Hepatocyte (in vitro differentiated cells): ENCODE measurements around the gene TBX18. TPM values are rescaled to one million over a fixed set of nuclear protein-coding genes. Genes with fewer than 3 reads are reported as not detected.

Experiments used
- DNase-seq: peaks from one replicate; pipeline ENCODE4 v3.0.0-alpha.2; 2016; ENCODE audit warnings: low spot score
- H2AFZ ChIP-seq: fragments of 200-600 bp; sonication (generic); 2 replicates; pipeline ENCODE4 v1.6.0; 2016; ENCODE audit warnings: antibody characterized with exemption, mild to moderate bottlenecking
- H3K27ac ChIP-seq: fragments of 200-600 bp; sonication (generic); 2 replicates; pipeline ENCODE4 v1.5.1; 2016; ENCODE audit warnings: mild to moderate bottlenecking
- H3K27me3 ChIP-seq: fragments of 200-600 bp; sonication (generic); 2 replicates; pipeline ENCODE4 v1.6.1; 2016
- H3K36me3 ChIP-seq: fragments of 200-600 bp; sonication (generic); replicated peaks from 2 replicates; pipeline ENCODE4 v1.5.1; 2016; ENCODE audit warnings: low read depth; ENCODE audit not compliant: insufficient read depth
- H3K4me1 ChIP-seq: fragments of 200-600 bp; sonication (generic); 2 replicates; pipeline ENCODE4 v1.5.1; 2016; ENCODE audit warnings: mild to moderate bottlenecking, moderate library complexity; ENCODE audit not compliant: insufficient read depth
- H3K4me2 ChIP-seq: fragments of 200-600 bp; sonication (generic); 2 replicates; pipeline ENCODE4 v1.6.0; 2016
- H3K4me3 ChIP-seq: fragments of 200-600 bp; sonication (generic); 2 replicates; pipeline ENCODE4 v1.5.1; 2016; ENCODE audit warnings: mild to moderate bottlenecking
- H3K79me2 ChIP-seq: fragments of 200-600 bp; sonication (generic); 2 replicates; pipeline ENCODE4 v1.6.0; 2017; ENCODE audit warnings: mild to moderate bottlenecking
- H3K9me2 ChIP-seq: fragments of 200-600 bp; sonication (generic); replicated peaks from 2 replicates; pipeline ENCODE4 v1.6.0; 2017; ENCODE audit warnings: mild to moderate bottlenecking; ENCODE audit not compliant: insufficient read depth
- H3K9me3 ChIP-seq: fragments of 200-600 bp; sonication (generic); 2 replicates; pipeline ENCODE4 v1.5.1; 2016; ENCODE audit warnings: low read depth, mild to moderate bottlenecking
- H4K20me1 ChIP-seq: fragments of 200-600 bp; sonication (generic); 2 replicates; pipeline ENCODE4 v1.6.0; 2016; ENCODE audit warnings: mild to moderate bottlenecking; ENCODE audit not compliant: insufficient read depth, poor library complexity, severe bottlenecking
- CTCF ChIP-seq: fragments of 200-600 bp; sonication (generic); IDR thresholded peaks from 2 replicates; pipeline ENCODE4 v1.5.1; 2016; ENCODE audit warnings: antibody characterized with exemption, mild to moderate bottlenecking; ENCODE audit not compliant: poor library complexity
- EZH2 ChIP-seq: fragments of 200-600 bp; sonication (generic); IDR thresholded peaks from 2 replicates; pipeline ENCODE4 v1.6.1; 2016; ENCODE audit warnings: antibody characterized with exemption, mild to moderate bottlenecking, borderline replicate concordance
- EZH2phosphoT487 ChIP-seq: fragments of 200-600 bp; sonication (generic); IDR thresholded peaks from one replicate; pipeline ENCODE4 v1.6.1; 2018; ENCODE audit warnings: antibody characterized with exemption, mild to moderate bottlenecking, low read depth, moderate library complexity; ENCODE audit not compliant: unreplicated experiment, severe bottlenecking
- WGBS: methylation state at CpG from one replicate; pipeline ENCODE4 v1.1.6; 2016; ENCODE audit warnings: low lambda C conversion rate; ENCODE audit errors: missing lambda C conversion rate; 5-methylcytosine and 5-hydroxymethylcytosine counted together
- polyA plus RNA-seq: library from polyadenylated mRNA; unstranded; fragments of >200 nt; fragmentation: Nextera tagmentation; extraction: Ambion mirVana; gene quantifications from 2 replicates; pipeline ENCODE4 v1.2.1, GENCODE V29; 2016
- total RNA-seq: library from RNA; depleted of rRNA; stranded (reverse); fragments of >200 nt; gene quantifications from 2 replicates; pipeline ENCODE4 v1.2.3, GENCODE V29; 2014

Gene TBX18
- total and polyA plus RNA-seq, 2 experiments from 2014 or later: 0.37 to 1.3 TPM

GRCh38 chr6:84771125-84771755 is 6.8 kb upstream of the TBX18 start:
- H2AFZ ChIP-seq: no peak overlapping the region
- H3K4me2 ChIP-seq: no peak overlapping the region
- no peaks in the 10 kb centered on the region for H3K9me2 ChIP-seq
- H3K4me1 ChIP-seq: peaks cover 23% of the 10 kb centered on the region
- TF ChIP-seq CTCF (no peak), EZH2 (no peak), EZH2phosphoT487 (no peak)
- H3K27me3 ChIP-seq: peaks cover 100% of the 10 kb centered on the region
- DNase-seq: no peak
- H3K36me3 ChIP-seq: no peaks in the 10 kb centered on the region
- H3K79me2 ChIP-seq: no peaks in the 10 kb centered on the region
- WGBS: 12% methylated on average over 6 of the region's 6 CpGs
- no peak overlapping the region for H3K27ac ChIP-seq
- H4K20me1 ChIP-seq: no peaks in the 10 kb centered on the region
- no peaks in the 10 kb centered on the region for H3K9me3 ChIP-seq
- no peak overlapping the region for H3K4me3 ChIP-seq

- Histone ChIP-seq H3K79me2 (no peaks in the 10 kb centered on the region), H4K20me1 (no peaks in the 10 kb centered on the region), H3K27ac (no peak overlapping the region), H3K4me1 (peaks cover 23% of the 10 kb centered on the region), H3K4me2 (no peak overlapping the region), H3K27me3 (peaks cover 100% of the 10 kb centered on the region), H2AFZ (no peak overlapping the region), H3K4me3 (no peak overlapping the region), H3K9me2 (no peaks in the 10 kb centered on the region), H3K36me3 (no peaks in the 10 kb centered on the region), H3K9me3 (no peaks in the 10 kb centered on the region)
- TF ChIP-seq EZH2: no peak
- no peak for TF ChIP-seq CTCF
- TF ChIP-seq EZH2phosphoT487: no peak
- 43% methylated on average over 5 of the region's 5 CpGs for WGBS
- no peak for DNase-seq
Observed at GRCh38 chr6:84770521-84770920, 6.1 kb upstream of the TBX18 start.

DNA sequence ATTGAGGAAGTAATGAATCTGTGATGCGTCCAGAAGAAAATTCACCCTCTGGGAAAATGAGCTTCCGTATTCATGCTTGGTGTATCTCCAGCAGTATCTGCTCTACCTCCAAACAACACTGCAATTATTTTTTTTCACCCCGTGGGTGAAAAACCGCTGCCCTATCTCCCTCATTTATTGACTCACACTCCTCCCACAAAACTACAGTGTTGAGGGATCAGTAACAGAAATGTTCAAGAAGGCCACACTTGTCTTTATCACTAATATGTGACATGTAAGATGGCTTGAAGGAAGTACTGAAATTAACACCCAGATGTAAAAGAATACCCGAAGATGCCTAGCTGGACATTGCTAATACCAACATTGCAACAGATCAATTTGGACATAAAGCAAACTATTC is 4.9 kb upstream of the TBX18 start:
- no peak overlapping the region for H3K4me2 ChIP-seq

More for the DNA sequence above, 4.9 kb upstream of the TBX18 start:
- H3K4me1 ChIP-seq: peaks cover 14% of the 10 kb centered on the region
- H3K27me3 ChIP-seq: peaks cover 93% of the 10 kb centered on the region
- no peak for DNase-seq
- H3K27ac ChIP-seq: no peak overlapping the region
- WGBS: 13% methylated on average over 5 of the region's 5 CpGs
- H3K9me3 ChIP-seq: no peaks in the 10 kb centered on the region
- no peaks in the 10 kb centered on the region for H3K36me3 ChIP-seq
- no peaks in the 10 kb centered on the region for H4K20me1 ChIP-seq
- no peaks in the 10 kb centered on the region for H3K79me2 ChIP-seq
- no peaks in the 10 kb centered on the region for H3K9me2 ChIP-seq
- TF ChIP-seq EZH2phosphoT487 (no peak), EZH2 (no peak), CTCF (no peak)
- H3K4me3 ChIP-seq: no peak overlapping the region
- no peak overlapping the region for H2AFZ ChIP-seq
